Measurements from ENCODE around the gene TBC1D13.
"Not testable (repeated sequence)": the region's sequence is repeated elsewhere in the genome, so short reads cannot be mapped to it uniquely, and the experiment has no call there.

The TBC1D13 gene

GRCh38 chr9:128851779-128852600 lies 64.9 kb downstream of the TBC1D13 start:
- DNase-seq, result not testable (repeated sequence)

- DNase-seq, result not testable (repeated sequence)
Observed at GRCh38 chr9:128852646-128853045, 65.6 kb downstream of the TBC1D13 start.

- DNase-seq, result not testable (repeated sequence)
Observed at GRCh38 chr9:128854454-128854853, 67.4 kb downstream of the TBC1D13 start.

GRCh38 chr9:128858476-128858875 lies 71.4 kb downstream of the TBC1D13 start:
- DNase-seq, result not testable (repeated sequence)

Measured in stimulated activated CD4-positive, alpha-beta T cell treated with anti-CD3 and anti-CD28 coated beads, Interleukin-4, amount 100 ng/mL, for 4 hours (primary cell).